HCT116 (cell line): ENCODE results near the gene DOCK4. TPM values are rescaled to one million over a fixed set of nuclear protein-coding genes. Genes with fewer than 3 reads are reported as not detected.

Experiments
- ATAC-seq: fragments of 200-7000 bp; cut with Tn5 transposase; 2 replicates; pipeline ENCODE4 v1.9.1; 2020; ENCODE audit warnings: mild to moderate bottlenecking, moderate library complexity
- BruUV-seq: library from RNA; stranded (reverse); fragments of 400-500 nt; replicated peaks from 2 replicates; lab custom pipeline; 2021; lab: Mats Ljungman, UMichigan
- CTCF ChIA-PET: fragments of 300-600 bp; sonication (Branson Sonifier 250); formaldehyde crosslinking; loops from one replicate; lab custom pipeline; 2021; ENCODE audit warnings: antibody characterized with exemption; lab: Charles Lee
- POLR2A ChIA-PET: fragments of 300-600, 350-600 bp; sonication (Branson Sonifier 250); formaldehyde crosslinking; loops from one replicate; lab custom pipeline; 2021; ENCODE audit warnings: antibody characterized with exemption; lab: Charles Lee
- RAD21 ChIA-PET, 2 experiments: fragments of 300-600 bp; sonication (Branson Sonifier 250); formaldehyde crosslinking; loops; one replicate each; lab custom pipeline; 2023; ENCODE audit warnings: low total read pairs in 2 of 2; ENCODE audit not compliant: uncharacterized antibody in 2 of 2, unreplicated experiment in 2 of 2, low non-redundant PET in 1 of 2; lab: Charles Lee
- DNase-seq: peaks from one replicate; pipeline ENCODE4 v3.0.0-alpha.2; 2010; ENCODE audit warnings: low read depth, low spot score
- H2AFZ ChIP-seq: fragments of 200-600 bp; shearing (Covaris generic), sonication (generic); 2 replicates; pipeline ENCODE4 v1.6.1; 2017; ENCODE audit warnings: low read depth, mixed run types, mixed read lengths, antibody characterized with exemption, low read length; ENCODE audit not compliant: poor library complexity, severe bottlenecking
- H3K27ac ChIP-seq: 2 replicates; pipeline ENCODE4 v1.5.1; 2012; ENCODE audit warnings: low read depth, low read length
- H3K27me3 ChIP-seq: fragments of 200-600 bp; sonication (generic); 2 replicates; pipeline ENCODE4 v1.6.1; 2016; ENCODE audit warnings: mixed run types, low read length, mixed read lengths; ENCODE audit not compliant: insufficient read depth
- H3K36me3 ChIP-seq, 2 experiments: fragments of 200-500 bp in 1 of 2; fragments of 200-600 bp in 1 of 2; sonication (Bioruptor generic) in 1 of 2; sonication (generic) in 1 of 2; 2 replicates each; pipeline versions ENCODE4 v1.5.1 to v1.6.1; 2014 to 2016; ENCODE audit warnings: low read length in 2 of 2, inconsistent platforms in 1 of 2, mixed read lengths in 1 of 2, mixed run types in 1 of 2; ENCODE audit not compliant: insufficient read depth in 2 of 2, control insufficient read depth in 1 of 2
- H3K4me1 ChIP-seq, 2 experiments: fragments of 200-600 bp in 1 of 2; sonication (generic) in 1 of 2; 2 replicates each; pipeline versions ENCODE4 v1.5.1 to v1.6.1; 2012 to 2017; ENCODE audit warnings: low read length in 2 of 2, inconsistent platforms in 1 of 2, mild to moderate bottlenecking in 1 of 2, mixed read lengths in 1 of 2, mixed run types in 1 of 2, moderate library complexity in 1 of 2; ENCODE audit not compliant: insufficient read depth in 2 of 2, control insufficient read depth in 1 of 2
- H3K4me2 ChIP-seq: fragments of 200-600 bp; sonication (generic); 2 replicates; pipeline ENCODE4 v1.6.1; 2017; ENCODE audit warnings: mixed run types, low read length, mixed read lengths
- H3K4me3 ChIP-seq, 2 experiments: fragments of 200-600 bp in 1 of 2; sonication (generic) in 1 of 2; replicated peaks in 1 of 2; 2 replicates each; pipeline ENCODE4 v1.5.1; 2011 to 2016; ENCODE audit warnings: low read length in 2 of 2, control low read depth in 1 of 2, low read depth in 1 of 2, mild to moderate bottlenecking in 1 of 2, mixed read lengths in 1 of 2, mixed run types in 1 of 2
- H3K79me2 ChIP-seq: fragments of 200-600 bp; sonication (generic); 2 replicates; pipeline ENCODE4 v1.6.1; 2017; ENCODE audit warnings: mild to moderate bottlenecking, mixed run types, low read length, moderate library complexity, mixed read lengths; ENCODE audit not compliant: insufficient read depth
- H3K9ac ChIP-seq: fragments of 200-600 bp; sonication (generic); 2 replicates; pipeline ENCODE4 v1.6.1; 2016; ENCODE audit warnings: low read length, mixed read lengths
- H3K9me2 ChIP-seq: fragments of 200-600 bp; sonication (generic), shearing (Covaris generic); 2 replicates; pipeline ENCODE4 v1.6.1; 2017; ENCODE audit warnings: mixed run types, mild to moderate bottlenecking, moderate library complexity; ENCODE audit not compliant: insufficient read depth
- H3K9me3 ChIP-seq, 2 experiments: fragments of 200-500 bp in 1 of 2; fragments of 200-600 bp in 1 of 2; sonication (Bioruptor generic) in 1 of 2; sonication (generic) in 1 of 2; 2 replicates each; pipeline ENCODE4 v1.6.1; 2014 to 2017; ENCODE audit warnings: low read length in 2 of 2, mixed read lengths in 2 of 2, inconsistent platforms in 1 of 2, low read depth in 1 of 2, mild to moderate bottlenecking in 1 of 2, mixed run types in 1 of 2, moderate library complexity in 1 of 2; ENCODE audit not compliant: control insufficient read depth in 1 of 2, insufficient read depth in 1 of 2
- H4K20me1 ChIP-seq: fragments of 200-600 bp; sonication (generic), shearing (Covaris generic); 2 replicates; pipeline ENCODE4 v1.6.1; 2017; ENCODE audit warnings: mixed run types, mild to moderate bottlenecking, moderate library complexity; ENCODE audit not compliant: insufficient read depth
- ATF3 ChIP-seq: IDR thresholded peaks from 2 replicates; pipeline ENCODE4 v1.6.1; 2012
- CEBPB ChIP-seq: IDR thresholded peaks from 2 replicates; pipeline ENCODE4 v1.6.1; 2012; ENCODE audit warnings: low read depth
- EGR1 ChIP-seq: IDR thresholded peaks from 2 replicates; pipeline ENCODE4 v1.6.1; 2012; ENCODE audit warnings: low read depth
- EZH2 ChIP-seq: fragments of 200-600 bp; sonication (generic); IDR thresholded peaks from 2 replicates; pipeline ENCODE4 v1.6.1; 2017; ENCODE audit warnings: antibody characterized with exemption, mixed run types
- EZH2phosphoT487 ChIP-seq: fragments of 200-600 bp; IDR thresholded peaks from 2 replicates; pipeline ENCODE4 v1.6.1; 2018; ENCODE audit warnings: antibody characterized with exemption, borderline replicate concordance
- POLR2A ChIP-seq: IDR thresholded peaks from 2 replicates; pipeline ENCODE4 v1.7.0; 2011; ENCODE audit warnings: borderline replicate concordance; ENCODE audit not compliant: insufficient read depth, insufficient read length; ENCODE audit errors: extremely low read depth
- POLR2AphosphoS5 ChIP-seq: IDR thresholded peaks from 2 replicates; pipeline ENCODE4 v1.6.1; 2011; ENCODE audit warnings: mild to moderate bottlenecking, low read depth, low read length, moderate library complexity
- RAD21 ChIP-seq: IDR thresholded peaks from 2 replicates; pipeline ENCODE4 v1.6.1; 2012; ENCODE audit warnings: low read depth, mild to moderate bottlenecking
- REST ChIP-seq: IDR thresholded peaks from 2 replicates; pipeline ENCODE4 v1.6.1; 2012; ENCODE audit warnings: low read depth
- SP1 ChIP-seq: IDR thresholded peaks from 2 replicates; pipeline ENCODE4 v1.6.1; 2012; ENCODE audit warnings: low read depth
- SRF ChIP-seq: IDR thresholded peaks from 2 replicates; pipeline ENCODE4 v1.6.1; 2012; ENCODE audit warnings: low read depth
- TCF7L2 ChIP-seq: IDR thresholded peaks from 2 replicates; pipeline ENCODE4 v1.7.0; 2011; ENCODE audit warnings: borderline replicate concordance, inconsistent platforms; ENCODE audit not compliant: insufficient read depth, insufficient read length; ENCODE audit errors: extremely low read depth
- ZBTB33 ChIP-seq: IDR thresholded peaks from 2 replicates; pipeline ENCODE4 v1.6.1; 2011; ENCODE audit warnings: mild to moderate bottlenecking, low read length, moderate library complexity; ENCODE audit not compliant: insufficient replicate concordance; ENCODE audit errors: extremely low read depth
- intact Hi-C: fragments of 100-400 bp; cut with micrococcal nuclease; formaldehyde crosslinking; loops from 2 replicates; pipeline ENCODE4 v1.10.0; 2022
- total RNA-seq: library from RNA; stranded (reverse); gene quantifications from one replicate; pipeline ENCODE4 v1.2.1, GENCODE V29; 2021; ENCODE audit not compliant: unreplicated experiment

The DOCK4 gene
- total RNA-seq, 1 experiment from 2014 or later, result 2.2 TPM

- Histone ChIP-seq H3K9ac (no peak overlapping the region), H3K27me3 (no peaks in the 10 kb centered on the region), H3K27ac (no peak overlapping the region), H3K9me3 (no peaks in the 10 kb centered on the region), H3K4me1 (no peaks in the 10 kb centered on the region), H2AFZ (no peak overlapping the region), H3K9me2 (no peaks in the 10 kb centered on the region), H4K20me1 (no peaks in the 10 kb centered on the region), H3K4me3 (no peak overlapping the region), H3K36me3 (no peaks in the 10 kb centered on the region), H3K4me2 (no peak overlapping the region), H3K79me2 (no peaks in the 10 kb centered on the region)
- intact Hi-C loops, result no loop called here
- ChIA-PET POLR2A (no interaction called here), CTCF (no interaction called here), RAD21 (no interaction called here)
- no peak for DNase-seq
- TF ChIP-seq CEBPB, result no peak
- no peak for TF ChIP-seq EGR1
- TF ChIP-seq EZH2phosphoT487, result no peak
- no peak for TF ChIP-seq EZH2
- TF ChIP-seq ZBTB33, result no peak
- no peak for TF ChIP-seq RAD21
- no peak for TF ChIP-seq POLR2A
- TF ChIP-seq POLR2AphosphoS5, result no peak
- BruUV-seq, result no TSS peak
- no peak for ATAC-seq
Measured at GRCh38 chr7:112022128-112022527, 184.1 kb downstream of the DOCK4 start.

GRCh38 chr7:112021379-112022044 lies 184.7 kb downstream of the DOCK4 start:
- intact Hi-C loops, result no loop called here
- ChIA-PET POLR2A (no interaction called here), CTCF (no interaction called here), RAD21 (no interaction called here)
- Histone ChIP-seq H3K4me2 (no peak overlapping the region), H4K20me1 (no peaks in the 10 kb centered on the region), H3K27ac (no peak overlapping the region), H3K9me3 (no peaks in the 10 kb centered on the region), H3K36me3 (no peaks in the 10 kb centered on the region), H3K9ac (no peak overlapping the region), H2AFZ (no peak overlapping the region), H3K9me2 (no peaks in the 10 kb centered on the region), H3K79me2 (no peaks in the 10 kb centered on the region), H3K4me1 (no peaks in the 10 kb centered on the region), H3K27me3 (no peaks in the 10 kb centered on the region), H3K4me3 (no peak overlapping the region)
- TF ChIP-seq REST (no peak), EZH2 (no peak), TCF7L2 (no peak), POLR2A (no peak), SRF (no peak), ATF3 (no peak), SP1 (no peak)
- DNase-seq (no peak), ATAC-seq (no peak)
- BruUV-seq, result no TSS peak
